GM23248 (cell line): Measurements from ENCODE around the gene COL9A3.

ENCODE experiments used
- EZH2 ChIP-seq: fragments of 200-600 bp; sonication (generic); IDR thresholded peaks from 2 replicates; pipeline ENCODE4 v1.6.1; 2018; ENCODE audit warnings: antibody characterized with exemption, mild to moderate bottlenecking; ENCODE audit not compliant: insufficient read depth, poor library complexity, severe bottlenecking
- EZH2phosphoT487 ChIP-seq: fragments of 200-600 bp; sonication (generic); IDR thresholded peaks from 2 replicates; pipeline ENCODE4 v1.6.1; 2018; ENCODE audit warnings: antibody characterized with exemption, moderate library complexity, mild to moderate bottlenecking, low read depth; ENCODE audit not compliant: insufficient read depth

GRCh38 chr20:62886709-62887058 is 69.8 kb downstream of the COL9A3 start:
- no peak for TF ChIP-seq EZH2phosphoT487
- TF ChIP-seq EZH2, result no peak
